HG03520 (cell line): ENCODE measurements around the gene NANOS3.
A peak's percentile ranks its signal among the peaks of the same experiment; 100 is the strongest.

Experiments used
- ATAC-seq: cut with Tn5 transposase; IDR thresholded peaks from one replicate; pipeline ENCODE4 v1.9.1; 2021; ENCODE audit warnings: mild to moderate bottlenecking, moderate library complexity; ENCODE audit not compliant: unreplicated experiment

Gene NANOS3

DNA sequence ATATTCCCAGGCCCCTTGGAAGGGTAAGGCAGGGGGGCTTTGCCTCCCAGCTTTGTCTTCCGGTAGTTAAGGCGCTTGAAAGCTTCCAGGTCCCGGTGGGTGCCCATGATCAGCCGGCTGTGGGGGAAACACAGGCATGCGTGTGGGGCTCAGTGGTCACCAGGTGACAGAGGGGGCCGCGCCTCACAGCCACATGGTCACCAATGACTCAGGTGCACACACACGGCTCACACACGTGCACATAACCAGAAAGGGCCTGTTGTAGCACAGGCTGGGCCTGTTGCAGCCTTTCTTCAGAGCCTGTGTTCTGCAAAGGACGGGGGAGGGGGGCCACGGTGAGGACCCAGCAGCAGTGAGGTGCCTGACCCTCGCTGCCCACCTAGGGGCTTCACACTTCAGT lies 5.9 kb downstream of the NANOS3 start:
- no peak for ATAC-seq

- ATAC-seq: no peak
Measured at GRCh38 chr19:13883516-13884064, 6.7 kb downstream of the NANOS3 start.

GRCh38 chr19:13884726-13885591 lies 8.0 kb downstream of the NANOS3 start:
- ATAC-seq: no peak

GRCh38 chr19:13885826-13886365 lies 9.0 kb downstream of the NANOS3 start:
- ATAC-seq: no peak

GRCh38 chr19:13887018-13887436 lies 10.1 kb downstream of the NANOS3 start:
- ATAC-seq: no peak

DNA sequence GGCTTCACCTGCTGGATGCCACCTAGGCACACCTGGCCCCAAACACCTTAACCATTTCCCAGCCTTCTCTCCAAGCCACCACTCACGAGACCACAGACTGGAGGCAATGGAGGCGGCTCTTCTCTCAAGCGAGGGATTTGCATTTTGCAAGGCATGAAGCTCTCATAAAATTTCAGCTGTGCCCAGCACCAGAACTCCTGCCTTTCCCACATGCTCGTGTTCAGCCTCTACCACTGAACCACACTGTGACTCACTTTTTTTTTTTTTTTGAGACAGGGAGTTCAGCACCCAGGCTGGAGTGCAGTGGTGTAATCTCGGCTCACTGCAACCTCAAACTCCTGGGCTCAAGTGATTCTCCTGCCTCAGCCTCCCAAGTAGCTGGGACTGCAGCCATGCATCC lies 10.6 kb downstream of the NANOS3 start:
- no peak for ATAC-seq

- no peak for ATAC-seq
Measured at GRCh38 chr19:13888281-13888680, 11.3 kb downstream of the NANOS3 start.

DNA sequence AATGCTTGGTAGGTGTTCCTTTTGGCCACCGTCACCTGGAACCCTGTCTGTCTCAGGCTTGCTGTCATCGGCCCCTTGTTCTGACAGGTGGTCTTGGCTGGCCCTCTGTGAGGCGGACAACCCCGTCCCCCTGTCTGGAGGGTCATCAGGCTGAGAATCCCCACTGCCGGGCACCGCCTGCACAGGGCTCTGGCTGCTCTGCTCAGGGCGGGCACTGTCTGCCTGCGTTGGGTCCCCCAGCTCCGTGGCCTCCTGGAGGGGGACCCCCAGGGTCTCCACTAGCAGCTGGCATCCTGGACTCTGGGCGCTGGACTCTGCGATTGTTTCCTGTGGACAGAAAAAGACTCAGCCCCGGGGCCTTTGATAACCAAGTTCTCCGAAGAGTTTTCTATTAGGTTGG lies 13.2 kb downstream of the NANOS3 start:
- no peak for ATAC-seq

- ATAC-seq: no peak
Measured at GRCh38 chr19:13892870-13893269, 15.9 kb downstream of the NANOS3 start.

GRCh38 chr19:13894552-13894951 lies 17.6 kb downstream of the NANOS3 start:
- ATAC-seq: no peak

GRCh38 chr19:13896227-13896626 lies 19.3 kb downstream of the NANOS3 start:
- ATAC-seq: no peak

- no peak for ATAC-seq
Measured at GRCh38 chr19:13899393-13899792, 22.5 kb downstream of the NANOS3 start.

GRCh38 chr19:13899912-13900584 lies 23.1 kb downstream of the NANOS3 start:
- no peak for ATAC-seq

GRCh38 chr19:13902993-13903555 lies 26.1 kb downstream of the NANOS3 start:
- ATAC-seq: no peak

DNA sequence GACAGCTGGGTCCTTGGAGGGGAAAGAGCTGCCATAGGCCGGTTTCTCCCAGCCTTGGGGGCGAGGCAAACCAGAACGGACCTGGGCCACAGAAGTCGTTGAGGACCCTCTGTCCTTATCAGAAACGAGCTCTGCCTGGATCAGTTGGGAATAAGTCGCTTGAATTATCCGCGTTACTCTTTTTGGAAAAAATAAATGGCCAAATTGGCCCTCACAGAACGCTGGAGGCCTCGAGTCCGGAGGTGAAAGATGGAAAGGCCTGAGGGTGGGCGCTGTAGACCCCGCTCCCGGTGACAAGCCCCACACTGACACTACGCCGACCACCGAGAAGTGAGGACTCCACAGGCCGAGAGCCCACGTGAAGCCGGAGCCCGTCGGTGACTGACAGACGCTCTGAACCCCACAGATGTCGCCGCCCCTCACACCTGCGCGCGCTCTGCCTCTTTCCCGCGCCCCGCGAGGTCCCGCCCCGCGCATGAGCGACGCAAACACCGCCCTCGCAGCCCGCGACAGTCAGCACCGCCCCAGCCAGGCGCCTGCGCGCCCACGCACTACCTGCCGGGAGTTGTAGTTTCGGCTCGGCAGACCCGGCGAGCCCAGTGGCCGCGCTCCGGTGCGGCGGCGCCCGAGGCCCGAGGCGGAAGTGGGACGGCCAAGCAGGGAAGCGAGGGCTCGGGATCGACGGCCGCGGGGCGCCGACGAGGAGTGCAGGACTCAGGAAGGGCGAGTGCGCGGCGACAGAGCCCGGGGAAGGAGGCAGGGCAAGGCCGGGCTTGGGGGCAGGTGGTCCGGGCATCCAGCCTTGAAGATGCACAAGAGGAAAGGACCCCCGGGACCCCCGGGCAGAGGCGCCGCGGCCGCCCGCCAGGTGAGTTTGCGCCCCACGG lies 28.9 kb downstream of the NANOS3 start, which contains the start of the genes BRME1 and CC2D1A:
BRME1 (minus strand) TSS at position 484 of the 887 bp plus-strand sequence. CDS start 1,225 bp downstream, outside the sequence.
CC2D1A (plus strand) TSS at position 568 of the 887 bp plus-strand sequence; CDS start at position 809, 241 bp downstream.
- ATAC-seq: peak; percentile 83

- ATAC-seq: peak; percentile 17
Measured at GRCh38 chr19:13906521-13906904, 29.6 kb downstream of the NANOS3 start.

GRCh38 chr19:13906910-13907309 lies 30.0 kb downstream of the NANOS3 start:
- no peak for ATAC-seq

DNA sequence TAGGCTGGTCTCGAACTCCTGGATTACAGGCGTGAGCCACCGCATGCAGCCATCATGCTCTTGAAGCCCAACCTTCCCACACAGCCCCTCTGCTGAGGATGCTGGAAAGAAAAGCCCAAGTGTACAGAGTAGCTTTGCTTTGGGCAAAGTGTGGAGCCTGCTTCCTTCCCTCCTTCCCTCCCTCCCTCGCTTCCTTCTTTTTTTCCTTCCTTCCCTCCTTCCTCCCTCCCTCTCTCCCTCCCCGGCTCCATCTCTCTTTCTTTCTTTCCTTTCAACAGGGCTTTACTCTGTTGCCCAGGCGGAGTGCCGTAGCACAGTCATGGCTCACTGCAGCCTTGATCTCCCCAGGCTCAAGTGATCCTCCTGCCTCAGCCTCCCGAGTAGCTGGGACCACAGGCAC lies 31.7 kb downstream of the NANOS3 start:
- no peak for ATAC-seq

DNA sequence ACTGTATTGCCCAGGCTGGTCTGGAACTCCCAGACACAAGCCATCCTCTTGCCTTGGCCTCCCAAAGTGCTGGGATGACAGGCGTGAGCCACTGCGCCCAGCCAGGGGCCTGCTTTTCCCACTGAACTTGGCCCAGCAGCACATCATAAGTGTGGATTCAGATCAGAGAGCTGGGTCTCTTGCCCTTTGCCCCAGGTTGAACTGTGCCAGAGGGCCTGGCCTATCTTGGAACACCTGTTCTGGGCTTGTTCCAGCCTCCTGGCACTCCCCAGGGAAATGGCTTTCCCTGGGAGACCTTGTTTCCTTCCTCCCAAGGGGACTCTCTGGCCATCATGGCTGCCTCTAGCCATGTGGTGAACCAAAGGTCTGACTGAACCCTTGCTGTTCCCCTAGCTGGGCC lies 32.5 kb downstream of the NANOS3 start:
- no peak for ATAC-seq

DNA sequence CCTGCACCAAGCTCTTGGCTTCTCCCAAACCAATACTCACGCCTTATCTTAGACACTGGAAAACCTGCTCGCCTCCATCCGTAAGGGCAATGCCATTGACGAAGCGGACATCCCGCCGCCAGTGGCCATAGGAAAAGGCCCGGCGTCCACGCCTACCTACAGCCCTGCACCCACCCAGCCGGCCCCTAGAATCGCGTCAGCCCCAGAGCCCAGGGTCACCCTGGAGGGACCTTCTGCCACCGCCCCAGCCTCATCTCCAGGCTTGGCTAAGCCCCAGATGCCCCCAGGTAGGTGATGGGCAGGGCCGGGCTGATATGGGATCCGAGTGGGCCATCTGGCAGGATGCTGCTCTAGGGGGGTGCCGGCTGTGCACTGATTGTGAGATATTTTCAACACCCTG lies 36.4 kb downstream of the NANOS3 start:
- ATAC-seq: no peak
